ENCODE results near the gene CMTM2. TPM values are rescaled to one million over a fixed set of nuclear protein-coding genes. Genes with fewer than 3 reads are reported as not detected.

The CMTM2 gene
- total RNA-seq, 2 experiments from 2014 or later, result 0.19 to 0.91 TPM

- H3K9me3 ChIP-seq (ENCODE audit: low read length), result no peaks in the 10 kb centered on the region
- H3K4me3 ChIP-seq (ENCODE audit: low read depth, low read length, poor library complexity, severe bottlenecking), result no peak overlapping the region
- CTCF ChIA-PET (ENCODE audit: unreplicated experiment), result no interaction called here
- BruUV-seq (replicated peaks), result no TSS peak
- no peak for DNase-seq (ENCODE audit: low spot score)
- H4K20me1 ChIP-seq (ENCODE audit: insufficient read depth, low read length), result no peaks in the 10 kb centered on the region
- POLR2A ChIA-PET, result interaction anchor here (0.6 to 1.0 kb wide), 2 partner anchors 11 to 206 kb away, joined by 3 read pairs; no protein-coding TSS in a partner anchor
- H3K79me2 ChIP-seq (ENCODE audit: insufficient read depth, low read depth, low read length), result no peaks in the 10 kb centered on the region
- H3K36me3 ChIP-seq (ENCODE audit: insufficient read depth, low read length), result no peaks in the 10 kb centered on the region
- intact Hi-C loops (cut with micrococcal nuclease; ENCODE audit: unreplicated experiment), result no loop called here
- H3K9me2 ChIP-seq (ENCODE audit: insufficient read depth, low read length), result no peaks in the 10 kb centered on the region
- H2AFZ ChIP-seq (ENCODE audit: low read length), result no peak overlapping the region
- no peak overlapping the region for H3K4me2 ChIP-seq (ENCODE audit: low read length)
- no peak overlapping the region for H3K27ac ChIP-seq (ENCODE audit: low read depth, low read length, poor library complexity, severe bottlenecking)
- no peak for TF ChIP-seq EZH2phosphoT487 (IDR thresholded peaks at IDR 0.05; ENCODE audit: borderline replicate concordance, low read depth, low read length)
- TF ChIP-seq, protein P1, sequence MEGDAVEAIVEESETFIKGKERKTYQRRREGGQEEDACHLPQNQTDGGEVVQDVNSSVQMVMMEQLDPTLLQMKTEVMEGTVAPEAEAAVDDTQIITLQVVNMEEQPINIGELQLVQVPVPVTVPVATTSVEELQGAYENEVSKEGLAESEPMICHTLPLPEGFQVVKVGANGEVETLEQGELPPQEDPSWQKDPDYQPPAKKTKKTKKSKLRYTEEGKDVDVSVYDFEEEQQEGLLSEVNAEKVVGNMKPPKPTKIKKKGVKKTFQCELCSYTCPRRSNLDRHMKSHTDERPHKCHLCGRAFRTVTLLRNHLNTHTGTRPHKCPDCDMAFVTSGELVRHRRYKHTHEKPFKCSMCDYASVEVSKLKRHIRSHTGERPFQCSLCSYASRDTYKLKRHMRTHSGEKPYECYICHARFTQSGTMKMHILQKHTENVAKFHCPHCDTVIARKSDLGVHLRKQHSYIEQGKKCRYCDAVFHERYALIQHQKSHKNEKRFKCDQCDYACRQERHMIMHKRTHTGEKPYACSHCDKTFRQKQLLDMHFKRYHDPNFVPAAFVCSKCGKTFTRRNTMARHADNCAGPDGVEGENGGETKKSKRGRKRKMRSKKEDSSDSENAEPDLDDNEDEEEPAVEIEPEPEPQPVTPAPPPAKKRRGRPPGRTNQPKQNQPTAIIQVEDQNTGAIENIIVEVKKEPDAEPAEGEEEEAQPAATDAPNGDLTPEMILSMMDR (conservative IDR thresholded peaks at IDR 0.05; ENCODE audit: low read length), result no peak
- H3K4me1 ChIP-seq (ENCODE audit: insufficient read depth, low read length, poor library complexity, severe bottlenecking), result no peaks in the 10 kb centered on the region
These were observed 58.5 kb downstream of the CMTM2 start for GRCh38 chr16:66637806-66638205.

Small RNAs within 50 kb of the gene (small RNA-seq; reads per million reads assigned to genes)
- gene CKLF-CMTM1, result not detected

Other genes with a start within 250 kb of the CMTM2 start
- gene CDH5, start 212.8 kb upstream of the CMTM2 start, total RNA-seq (2014; rRNA removed; shearing (Covaris generic)), result not detected in 2 replicates
- gene CDH5, start 212.8 kb upstream of the CMTM2 start, total RNA-seq (2022), result 0.09 TPM in 1 of 2 replicates, not detected in the other
- gene BEAN1, start 152.2 kb upstream of the CMTM2 start, total RNA-seq (2014; rRNA removed; shearing (Covaris generic)), result not detected in 2 replicates
- 0.13 TPM in 1 of 2 replicates, not detected in the other for gene BEAN1, start 152.2 kb upstream of the CMTM2 start, total RNA-seq (2022)
- gene TK2, start 29.3 kb upstream of the CMTM2 start, total RNA-seq (2014; rRNA removed; shearing (Covaris generic)), result 0.06 and 0.08 TPM in 2 replicates
- gene TK2, start 29.3 kb upstream of the CMTM2 start, total RNA-seq (2022), result 1.9 and 2.4 TPM in 2 replicates
- gene CKLF, start 26.9 kb upstream of the CMTM2 start, total RNA-seq (2014; rRNA removed; shearing (Covaris generic)), result 56.6 and 58.3 TPM in 2 replicates
- 98.7 and 109 TPM in 2 replicates for gene CKLF, start 26.9 kb upstream of the CMTM2 start, total RNA-seq (2022)
- gene CMTM1, start 13.0 kb upstream of the CMTM2 start, total RNA-seq (2014; rRNA removed; shearing (Covaris generic)), result 3.8 and 8.5 TPM in 2 replicates
- gene CMTM1, start 13.0 kb upstream of the CMTM2 start, total RNA-seq (2022), result 10.6 and 10.7 TPM in 2 replicates
- gene CMTM3, start 25.2 kb downstream of the CMTM2 start, total RNA-seq (2014; rRNA removed; shearing (Covaris generic)), result 5.0 and 5.3 TPM in 2 replicates
- 27.5 and 30.4 TPM in 2 replicates for gene CMTM3, start 25.2 kb downstream of the CMTM2 start, total RNA-seq (2022)
- gene CMTM4, start 117.3 kb downstream of the CMTM2 start, total RNA-seq (2014; rRNA removed; shearing (Covaris generic)), result 0.03 TPM in 1 of 2 replicates, not detected in the other
- 0.76 and 1.3 TPM in 2 replicates for gene CMTM4, start 117.3 kb downstream of the CMTM2 start, total RNA-seq (2022)
- gene DYNC1LI2, start 172.1 kb downstream of the CMTM2 start, total RNA-seq (2014; rRNA removed; shearing (Covaris generic)), result 48.4 and 48.9 TPM in 2 replicates
- 62.4 and 64.0 TPM in 2 replicates for gene DYNC1LI2, start 172.1 kb downstream of the CMTM2 start, total RNA-seq (2022)
- not detected in 2 replicates for gene TERB1, start 222.1 kb downstream of the CMTM2 start, total RNA-seq (2014; rRNA removed; shearing (Covaris generic))
- 0.17 TPM in 1 of 2 replicates, not detected in the other for gene TERB1, start 222.1 kb downstream of the CMTM2 start, total RNA-seq (2022)